Measurements from ENCODE around the gene SHROOM1.

- no peak for TF ChIP-seq CTCF (IDR thresholded peaks at IDR 0.05; ENCODE audit: low read length)
- no peak for TF ChIP-seq EZH2phosphoT487 (IDR thresholded peaks at IDR 0.05; ENCODE audit: low read length)
- no peak for TF ChIP-seq EZH2 (optimal IDR thresholded peaks at IDR 0.05; ENCODE audit: low read depth, low read length)
Observed at GRCh38 chr5:132787076-132787475, 43.4 kb downstream of the SHROOM1 start.
